Measurements from ENCODE around the gene MZF1. TPM values are rescaled to one million over a fixed set of nuclear protein-coding genes. Genes with fewer than 3 reads are reported as not detected.

Gene MZF1
- total and polyA plus RNA-seq, 12 donors, result 8.7 to 152 (median 33.2) TPM

DNA sequence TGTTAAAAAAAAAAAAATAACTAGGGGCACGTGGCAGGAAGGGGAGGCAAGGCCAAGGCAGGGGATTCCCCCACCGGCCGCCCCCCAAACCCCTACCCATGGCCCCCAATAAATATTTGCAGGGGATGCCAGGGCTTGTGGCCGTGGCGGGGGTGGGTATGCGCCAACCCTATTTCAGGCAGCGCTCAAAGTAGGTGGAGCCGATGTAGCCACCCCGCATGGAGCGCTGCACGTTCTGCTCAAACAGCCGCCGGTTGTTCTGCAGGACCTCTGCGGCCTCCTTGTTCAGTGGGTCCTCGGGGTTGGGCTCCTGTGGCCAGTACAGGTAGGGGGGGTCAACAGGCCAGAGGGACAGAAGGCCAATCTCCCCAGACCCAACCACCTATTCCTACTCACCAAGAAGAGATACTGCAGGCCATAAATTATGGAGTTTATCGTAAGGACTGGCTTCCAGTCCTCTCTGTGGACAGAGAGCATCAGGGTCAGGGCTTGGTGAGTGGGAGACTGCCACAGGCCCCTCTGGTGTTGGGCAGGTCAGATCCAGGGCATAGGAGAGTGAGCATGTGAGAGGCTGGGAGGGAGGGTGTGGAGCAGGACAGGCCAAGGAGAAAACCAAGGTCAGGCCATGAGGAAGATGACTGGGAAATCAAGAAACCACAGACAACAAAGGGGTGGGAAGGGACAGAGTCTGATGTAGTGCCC is 17.1 kb downstream of the MZF1 start:
- TF ChIP-seq, protein P1, sequence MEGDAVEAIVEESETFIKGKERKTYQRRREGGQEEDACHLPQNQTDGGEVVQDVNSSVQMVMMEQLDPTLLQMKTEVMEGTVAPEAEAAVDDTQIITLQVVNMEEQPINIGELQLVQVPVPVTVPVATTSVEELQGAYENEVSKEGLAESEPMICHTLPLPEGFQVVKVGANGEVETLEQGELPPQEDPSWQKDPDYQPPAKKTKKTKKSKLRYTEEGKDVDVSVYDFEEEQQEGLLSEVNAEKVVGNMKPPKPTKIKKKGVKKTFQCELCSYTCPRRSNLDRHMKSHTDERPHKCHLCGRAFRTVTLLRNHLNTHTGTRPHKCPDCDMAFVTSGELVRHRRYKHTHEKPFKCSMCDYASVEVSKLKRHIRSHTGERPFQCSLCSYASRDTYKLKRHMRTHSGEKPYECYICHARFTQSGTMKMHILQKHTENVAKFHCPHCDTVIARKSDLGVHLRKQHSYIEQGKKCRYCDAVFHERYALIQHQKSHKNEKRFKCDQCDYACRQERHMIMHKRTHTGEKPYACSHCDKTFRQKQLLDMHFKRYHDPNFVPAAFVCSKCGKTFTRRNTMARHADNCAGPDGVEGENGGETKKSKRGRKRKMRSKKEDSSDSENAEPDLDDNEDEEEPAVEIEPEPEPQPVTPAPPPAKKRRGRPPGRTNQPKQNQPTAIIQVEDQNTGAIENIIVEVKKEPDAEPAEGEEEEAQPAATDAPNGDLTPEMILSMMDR (IDR thresholded peaks at IDR 0.05), result no peak
- no peak for TF ChIP-seq POLR2A (IDR thresholded peaks at IDR 0.05)
- intact Hi-C loops (cut with DNase I), result no loop called here
- Histone ChIP-seq H3K4me1 (replicated peaks in 1 of 2) (peaks cover 33 to 52% of the 10 kb centered on the region in 2 donors), H3K4me3 (no peak overlapping the region), H3K9me3 (replicated peaks in 1 of 3) (no peaks in the 10 kb centered on the region), H3K27ac (peak overlapping the region in 3 of 5 donors; percentile 85 to 100 (median 100)), H3K27me3 (no peaks in the 10 kb centered on the region), H3K36me3 (replicated peaks in 1 of 2) (peaks cover 0 to 39% of the 10 kb centered on the region in 2 donors)
- DNase-seq, result peak in 4 of 7 donors; percentile 42 to 59 (median 44)
- WGBS, 4 donors, result 45 to 79% (median 75%) methylated on average over 6 to 16 of the region's 16 CpGs

- peak overlapping the region; percentile 83 to 100 (median 96) for H3K27ac ChIP-seq
- H3K36me3 ChIP-seq (replicated peaks in 1 of 2), result peaks cover 0 to 45% of the 10 kb centered on the region in 2 donors
- DNase-seq, result peak in 1 of 7 donors; percentile 31
- H3K9me3 ChIP-seq (replicated peaks in 1 of 3), result no peaks in the 10 kb centered on the region
- TF ChIP-seq, protein P1 (IDR thresholded peaks at IDR 0.05), result no peak
- TF ChIP-seq POLR2A (IDR thresholded peaks at IDR 0.05), result no peak
- H3K4me3 ChIP-seq, result peak overlapping the region in 2 of 4 donors; percentile 58 to 74
- 0 to 43% (median 41%) methylated on average over 2 to 4 of the region's 4 CpGs for WGBS, 4 donors
- intact Hi-C loops (cut with DNase I), result no loop called here
- H3K4me1 ChIP-seq (replicated peaks in 1 of 2), result peaks cover 33 to 47% of the 10 kb centered on the region in 2 donors
- no peaks in the 10 kb centered on the region for H3K27me3 ChIP-seq
These were observed 17.7 kb downstream of the MZF1 start for GRCh38 chr19:58555369-58555885.

DNA sequence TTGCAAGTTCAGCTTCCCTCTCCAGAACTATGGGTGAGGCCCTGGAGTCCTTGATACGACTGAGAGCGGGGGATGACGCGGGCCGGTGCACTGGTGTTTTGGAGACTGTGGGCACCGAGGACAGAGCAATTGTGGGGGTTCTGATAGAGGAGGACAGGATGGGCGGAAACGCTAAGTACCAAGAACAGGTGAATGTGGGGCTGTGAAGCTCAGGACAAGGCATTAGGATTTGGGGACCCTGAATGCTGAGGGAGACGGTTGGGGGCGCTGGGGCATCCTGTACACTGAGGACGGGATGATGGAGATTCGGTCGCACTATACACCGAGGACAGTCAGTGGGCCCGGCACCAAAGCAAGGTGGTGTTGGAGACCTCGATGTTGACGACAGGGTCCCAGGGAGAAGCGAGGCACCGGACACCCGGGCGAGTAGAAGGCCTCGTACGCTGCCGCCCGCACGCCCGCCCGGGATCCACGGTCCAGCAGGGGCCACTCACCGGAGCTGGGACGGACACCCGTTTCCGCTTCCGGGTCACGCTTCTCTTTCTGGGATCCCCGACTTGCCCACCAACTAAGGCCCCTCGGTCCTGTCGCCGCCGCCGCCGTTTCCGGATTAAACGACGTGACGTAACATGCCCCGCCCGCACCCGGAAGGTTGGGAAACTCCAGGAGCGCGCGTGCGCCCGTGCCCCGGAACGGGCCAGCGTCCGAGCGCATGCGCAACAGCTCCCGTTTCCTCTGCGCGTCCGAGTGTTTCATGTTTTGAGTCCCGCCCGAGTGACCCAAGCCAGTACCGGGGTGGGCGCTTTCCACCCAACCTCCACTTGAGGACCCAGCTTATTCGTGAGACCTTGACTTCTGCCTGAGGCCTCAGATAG is 18.4 kb downstream of the MZF1 start, which contains the start of gene CHMP2A:
TSS of gene CHMP2A (minus strand) at position 612 of the 875 bp plus-strand sequence. CDS start 893 bp downstream, outside the sequence.
- Histone ChIP-seq H3K27ac (peak within 1 kb of the TSS; percentile 83 to 100 (median 96)), H3K9me3 (replicated peaks in 1 of 3) (no peaks in the 10 kb centered on the region), H3K36me3 (replicated peaks in 1 of 2) (peaks cover 0 to 52% of the 10 kb centered on the region in 2 donors), H3K27me3 (no peaks in the 10 kb centered on the region), H3K4me3 (peak within 1 kb of the TSS; percentile 42 to 74 (median 65)), H3K4me1 (replicated peaks in 1 of 2) (peaks cover 30 to 40% of the 10 kb centered on the region in 2 donors)
- WGBS, 4 donors, result 0 to 2% (median 1%) methylated on average over 22 to 69 of the region's 69 CpGs
- DNase-seq, result peak; percentile 97 to 99 (median 98)
- intact Hi-C loops (cut with DNase I), result no loop called here
- TF ChIP-seq, protein P1 (IDR thresholded peaks at IDR 0.05), result no peak
- peak; percentile 21 to 60 for TF ChIP-seq POLR2A (IDR thresholded peaks at IDR 0.05)

All from adrenal gland (tissue), 12 donors.